Measurements from ENCODE around the gene NOP53.

Gene NOP53

DNA sequence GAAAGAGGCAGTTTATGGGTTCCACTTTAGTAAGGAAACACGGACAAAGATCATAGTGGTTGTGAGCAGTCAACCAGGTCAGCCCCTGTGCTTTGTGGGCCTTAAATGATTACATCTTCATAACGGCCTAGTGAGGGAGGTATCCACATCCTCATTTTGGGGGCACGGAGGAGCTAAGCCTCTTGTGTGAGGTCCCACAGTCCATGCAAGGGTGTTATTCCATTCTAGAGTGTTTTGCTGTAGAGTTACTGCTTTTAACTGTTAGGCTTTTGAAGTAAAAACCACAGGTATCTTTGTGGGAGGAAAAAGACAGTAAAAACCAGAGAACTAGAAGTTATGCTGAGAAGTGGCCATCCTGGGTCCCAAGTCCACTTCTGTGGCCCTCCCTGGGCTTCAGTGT, 4.0 kb downstream of the NOP53 start:
- H3K9me2 ChIP-seq (replicated peaks; ENCODE audit: low read depth, low read length) = no peaks in the 10 kb centered on the region; the same call in 1 of the 2 replicates
- no peak overlapping the region for H2AFZ ChIP-seq (ENCODE audit: low read length)
- H3K9me3 ChIP-seq (ENCODE audit: insufficient read depth, low read depth, low read length) = no peaks in the 10 kb centered on the region
- H3K4me3 ChIP-seq (ENCODE audit: low read length, poor library complexity, severe bottlenecking) = peak overlapping the region; percentile 95
- TF ChIP-seq, protein P1, sequence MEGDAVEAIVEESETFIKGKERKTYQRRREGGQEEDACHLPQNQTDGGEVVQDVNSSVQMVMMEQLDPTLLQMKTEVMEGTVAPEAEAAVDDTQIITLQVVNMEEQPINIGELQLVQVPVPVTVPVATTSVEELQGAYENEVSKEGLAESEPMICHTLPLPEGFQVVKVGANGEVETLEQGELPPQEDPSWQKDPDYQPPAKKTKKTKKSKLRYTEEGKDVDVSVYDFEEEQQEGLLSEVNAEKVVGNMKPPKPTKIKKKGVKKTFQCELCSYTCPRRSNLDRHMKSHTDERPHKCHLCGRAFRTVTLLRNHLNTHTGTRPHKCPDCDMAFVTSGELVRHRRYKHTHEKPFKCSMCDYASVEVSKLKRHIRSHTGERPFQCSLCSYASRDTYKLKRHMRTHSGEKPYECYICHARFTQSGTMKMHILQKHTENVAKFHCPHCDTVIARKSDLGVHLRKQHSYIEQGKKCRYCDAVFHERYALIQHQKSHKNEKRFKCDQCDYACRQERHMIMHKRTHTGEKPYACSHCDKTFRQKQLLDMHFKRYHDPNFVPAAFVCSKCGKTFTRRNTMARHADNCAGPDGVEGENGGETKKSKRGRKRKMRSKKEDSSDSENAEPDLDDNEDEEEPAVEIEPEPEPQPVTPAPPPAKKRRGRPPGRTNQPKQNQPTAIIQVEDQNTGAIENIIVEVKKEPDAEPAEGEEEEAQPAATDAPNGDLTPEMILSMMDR (conservative IDR thresholded peaks at IDR 0.05; ENCODE audit: low read length) = no peak
- TF ChIP-seq EZH2phosphoT487 (IDR thresholded peaks at IDR 0.05; ENCODE audit: borderline replicate concordance) = no peak
- H3K79me2 ChIP-seq (ENCODE audit: insufficient read depth, low read length) = peaks cover 84% of the 10 kb centered on the region
- no peaks in the 10 kb centered on the region for H3K27me3 ChIP-seq (ENCODE audit: insufficient read depth, low read length, poor library complexity, severe bottlenecking)
- peak overlapping the region; percentile 76 for H3K9ac ChIP-seq (ENCODE audit: low read depth, low read length, poor library complexity, severe bottlenecking)
- H3K4me2 ChIP-seq (ENCODE audit: low read depth, low read length, poor library complexity, severe bottlenecking) = peak overlapping the region; percentile 77
- H4K20me1 ChIP-seq (ENCODE audit: insufficient read depth, low read length, poor library complexity, severe bottlenecking) = peaks cover 22% of the 10 kb centered on the region
- H3K4me1 ChIP-seq (ENCODE audit: insufficient read depth, low read length, poor library complexity, severe bottlenecking) = peaks cover 75% of the 10 kb centered on the region
- H3K36me3 ChIP-seq (ENCODE audit: insufficient read depth, low read length) = peaks cover 42% of the 10 kb centered on the region
- peaks cover 6% of the 10 kb centered on the region; the same call in 1 of the 2 replicates for H3F3A ChIP-seq (ENCODE audit: low read depth)

DNA sequence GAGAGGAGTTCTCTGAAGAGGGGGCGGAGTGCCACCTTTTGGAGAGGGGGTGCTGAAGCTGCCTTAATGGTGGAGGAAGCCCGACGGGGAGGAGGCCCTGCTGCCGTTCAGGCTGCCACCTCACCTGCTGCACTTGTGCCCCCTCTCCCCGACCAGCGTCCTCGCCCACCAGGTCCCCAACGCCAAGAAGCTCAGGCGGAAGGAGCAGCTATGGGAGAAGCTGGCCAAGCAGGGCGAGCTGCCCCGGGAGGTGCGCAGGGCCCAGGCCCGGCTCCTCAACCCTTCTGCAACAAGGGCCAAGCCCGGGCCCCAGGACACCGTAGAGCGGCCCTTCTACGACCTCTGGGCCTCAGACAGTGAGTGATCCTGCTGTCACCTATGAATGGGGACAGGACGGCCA, 5.4 kb downstream of the NOP53 start:
- Histone ChIP-seq H4K20me1 (ENCODE audit: insufficient read depth, low read length, poor library complexity, severe bottlenecking) (peaks cover 25% of the 10 kb centered on the region), H3K4me3 (ENCODE audit: low read length, poor library complexity, severe bottlenecking) (peak overlapping the region; percentile 95), H3K4me2 (ENCODE audit: low read depth, low read length, poor library complexity, severe bottlenecking) (peak overlapping the region; percentile 77), H2AFZ (ENCODE audit: low read length) (no peak overlapping the region), H3K4me1 (ENCODE audit: insufficient read depth, low read length, poor library complexity, severe bottlenecking) (peaks cover 70% of the 10 kb centered on the region), H3K9me3 (ENCODE audit: insufficient read depth, low read depth, low read length) (no peaks in the 10 kb centered on the region), H3K9me2 (replicated peaks; ENCODE audit: low read depth, low read length) (no peaks in the 10 kb centered on the region), H3K27me3 (ENCODE audit: insufficient read depth, low read length, poor library complexity, severe bottlenecking) (no peaks in the 10 kb centered on the region), H3K36me3 (ENCODE audit: insufficient read depth, low read length) (peaks cover 56% of the 10 kb centered on the region), H3K79me2 (ENCODE audit: insufficient read depth, low read length) (peaks cover 92% of the 10 kb centered on the region), H3K9ac (ENCODE audit: low read depth, low read length, poor library complexity, severe bottlenecking) (peak overlapping the region; percentile 76), H3F3A (ENCODE audit: low read depth) (peaks cover 6% of the 10 kb centered on the region; the same call in 1 of the 2 replicates)
- TF ChIP-seq, protein P1 (conservative IDR thresholded peaks at IDR 0.05; ENCODE audit: low read length) = no peak
- TF ChIP-seq EZH2phosphoT487 (IDR thresholded peaks at IDR 0.05; ENCODE audit: borderline replicate concordance) = no peak

DNA sequence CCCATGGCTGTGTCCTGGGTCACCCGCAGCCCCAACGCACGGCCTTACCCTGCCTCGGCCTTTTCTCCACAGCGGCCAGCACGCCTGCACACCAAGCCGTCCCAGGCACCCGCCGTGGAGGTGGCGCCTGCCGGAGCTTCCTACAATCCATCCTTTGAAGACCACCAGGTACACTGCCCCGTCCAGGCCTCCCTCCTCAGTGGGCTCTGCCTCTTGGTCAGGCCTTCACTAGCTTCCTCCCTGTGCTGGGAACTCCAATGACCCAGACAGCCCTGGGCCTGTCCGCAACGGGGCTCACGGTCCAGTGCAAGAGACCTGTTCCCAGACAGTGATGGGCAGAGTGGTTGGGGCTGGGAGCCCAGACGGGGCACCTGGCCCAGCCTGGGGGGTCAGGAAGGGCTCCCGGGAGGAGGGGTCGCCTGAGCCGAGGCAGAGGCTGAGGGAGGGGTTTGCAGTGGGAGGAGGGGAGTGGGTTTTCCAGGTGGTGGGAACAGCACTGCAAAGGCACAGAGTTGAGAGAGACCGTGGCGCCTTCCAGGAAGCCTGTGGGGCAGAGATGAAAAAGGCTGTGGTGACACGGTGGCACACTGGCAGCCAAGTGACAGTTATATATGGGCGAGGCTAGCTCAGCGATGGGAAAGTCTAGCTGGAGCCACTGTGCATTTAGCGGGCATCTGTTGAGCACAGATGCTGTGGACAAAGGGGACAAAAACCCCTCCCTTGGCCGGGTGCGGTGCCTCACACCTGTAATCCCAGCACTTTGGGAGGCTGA, 7.3 kb downstream of the NOP53 start:
- Histone ChIP-seq H3K27me3 (ENCODE audit: insufficient read depth, low read length, poor library complexity, severe bottlenecking) (no peaks in the 10 kb centered on the region), H4K20me1 (ENCODE audit: insufficient read depth, low read length, poor library complexity, severe bottlenecking) (peaks cover 12% of the 10 kb centered on the region), H3K79me2 (ENCODE audit: insufficient read depth, low read length) (peaks cover 73% of the 10 kb centered on the region), H3K36me3 (ENCODE audit: insufficient read depth, low read length) (peaks cover 75% of the 10 kb centered on the region), H3K4me1 (ENCODE audit: insufficient read depth, low read length, poor library complexity, severe bottlenecking) (peaks cover 60% of the 10 kb centered on the region), H2AFZ (ENCODE audit: low read length) (no peak overlapping the region), H3F3A (ENCODE audit: low read depth) (peaks cover 6% of the 10 kb centered on the region; the same call in 1 of the 2 replicates), H3K9ac (ENCODE audit: low read depth, low read length, poor library complexity, severe bottlenecking) (peak overlapping the region; percentile 76), H3K9me2 (replicated peaks; ENCODE audit: low read depth, low read length) (no peaks in the 10 kb centered on the region), H3K9me3 (ENCODE audit: insufficient read depth, low read depth, low read length) (no peaks in the 10 kb centered on the region), H3K4me3 (ENCODE audit: low read length, poor library complexity, severe bottlenecking) (peak overlapping the region; percentile 61), H3K4me2 (ENCODE audit: low read depth, low read length, poor library complexity, severe bottlenecking) (peak overlapping the region; percentile 76)
- no peak for TF ChIP-seq EZH2phosphoT487 (IDR thresholded peaks at IDR 0.05; ENCODE audit: borderline replicate concordance)
- TF ChIP-seq, protein P1 (conservative IDR thresholded peaks at IDR 0.05; ENCODE audit: low read length) = no peak
